Thoracic aorta (tissue), 2 donors: ENCODE data around the gene C1orf141. TPM values are rescaled to one million over a fixed set of nuclear protein-coding genes. Genes with fewer than 3 reads are reported as not detected.

Experiments
- ATAC-seq: fragments of 150-250 bp; one replicate; pipeline ENCODE4 v1.8.0; 2017; ENCODE audit warnings: low read depth; ENCODE audit not compliant: insufficient number of reproducible peaks, low FRiP score
- DNase-seq: peaks from one replicate; pipeline ENCODE4 v3.0.0-alpha.2; 2020; ENCODE audit warnings: low spot score
- H3K27ac ChIP-seq, 2 donors: fragments of 200-600 bp; sonication (generic); 1 replicate in 1 of 2; 2 replicates in 1 of 2; pipeline ENCODE4 v1.5.1; 2016; ENCODE audit warnings: mild to moderate bottlenecking in 2 of 2, moderate library complexity in 2 of 2
- H3K27me3 ChIP-seq: fragments of 200-600 bp; sonication (generic); replicated peaks from 2 replicates; pipeline ENCODE4 v1.6.0; 2016; ENCODE audit warnings: mild to moderate bottlenecking; ENCODE audit not compliant: insufficient read depth
- H3K36me3 ChIP-seq: fragments of 200-600 bp; sonication (generic); one replicate; pipeline ENCODE4 v1.5.1; 2016
- H3K4me1 ChIP-seq, 2 donors: fragments of 200-600 bp; sonication (generic); 1 replicate in 1 of 2; 2 replicates in 1 of 2; pipeline versions ENCODE4 v1.5.1 to v1.6.0; 2016; ENCODE audit warnings: low read depth in 2 of 2, mild to moderate bottlenecking in 1 of 2; ENCODE audit not compliant: control insufficient read depth in 1 of 2
- H3K4me3 ChIP-seq: fragments of 200-600 bp; sonication (generic); 2 replicates; pipeline ENCODE4 v1.5.1; 2016; ENCODE audit warnings: mild to moderate bottlenecking
- H3K9me3 ChIP-seq: fragments of 200-600 bp; sonication (generic); 2 replicates; pipeline ENCODE4 v1.5.1; 2016
- total RNA-seq, 2 donors: library from RNA; depleted of rRNA; stranded (reverse); fragments of >200 nt; gene quantifications; one replicate each; pipeline versions ENCODE4 v1.1.0 to v1.2.3, GENCODE V29; 2016
- TF ChIP-seq, protein P1 (sequence below): fragments of 200-600 bp; sonication (generic); IDR thresholded peaks from one replicate; pipeline ENCODE4 v1.5.1; 2019; ENCODE audit warnings: antibody characterized with exemption

The C1orf141 gene
- total RNA-seq, 2 donors from 2014 or later, result not detected

DNA sequence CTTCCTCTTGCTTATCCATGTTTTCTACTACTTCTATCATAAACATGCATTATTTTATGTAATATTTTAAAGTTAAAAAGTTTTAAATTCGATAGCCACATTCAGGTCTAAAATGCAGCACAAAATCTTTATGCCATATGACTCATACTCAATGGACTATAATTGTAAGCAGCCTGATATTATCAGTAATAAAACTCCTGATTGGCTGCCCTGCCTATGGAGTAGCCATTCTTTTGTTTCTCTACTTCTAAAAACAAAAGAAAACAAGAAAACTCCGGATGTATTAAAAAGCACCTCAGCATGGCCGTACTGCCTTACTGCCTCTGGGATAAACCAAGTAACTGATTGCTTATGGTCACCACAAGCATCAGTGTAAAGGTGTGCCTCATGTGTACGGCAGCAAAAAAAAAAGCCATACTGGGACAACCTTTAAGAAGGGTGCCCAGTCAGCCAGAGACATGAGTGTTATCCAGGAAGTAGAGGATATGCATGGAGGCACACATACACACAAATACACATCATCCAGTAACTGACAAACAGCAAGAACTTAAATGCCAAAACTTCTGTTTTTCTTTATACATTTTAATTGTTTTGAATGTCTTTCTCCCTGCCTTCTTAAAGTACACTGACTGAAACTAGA lies 90.0 kb downstream of the C1orf141 start:
- H3K27ac ChIP-seq, result no peak overlapping the region
- H3K27me3 ChIP-seq, result no peaks in the 10 kb centered on the region
- H3K9me3 ChIP-seq, result no peaks in the 10 kb centered on the region
- TF ChIP-seq, protein P1, sequence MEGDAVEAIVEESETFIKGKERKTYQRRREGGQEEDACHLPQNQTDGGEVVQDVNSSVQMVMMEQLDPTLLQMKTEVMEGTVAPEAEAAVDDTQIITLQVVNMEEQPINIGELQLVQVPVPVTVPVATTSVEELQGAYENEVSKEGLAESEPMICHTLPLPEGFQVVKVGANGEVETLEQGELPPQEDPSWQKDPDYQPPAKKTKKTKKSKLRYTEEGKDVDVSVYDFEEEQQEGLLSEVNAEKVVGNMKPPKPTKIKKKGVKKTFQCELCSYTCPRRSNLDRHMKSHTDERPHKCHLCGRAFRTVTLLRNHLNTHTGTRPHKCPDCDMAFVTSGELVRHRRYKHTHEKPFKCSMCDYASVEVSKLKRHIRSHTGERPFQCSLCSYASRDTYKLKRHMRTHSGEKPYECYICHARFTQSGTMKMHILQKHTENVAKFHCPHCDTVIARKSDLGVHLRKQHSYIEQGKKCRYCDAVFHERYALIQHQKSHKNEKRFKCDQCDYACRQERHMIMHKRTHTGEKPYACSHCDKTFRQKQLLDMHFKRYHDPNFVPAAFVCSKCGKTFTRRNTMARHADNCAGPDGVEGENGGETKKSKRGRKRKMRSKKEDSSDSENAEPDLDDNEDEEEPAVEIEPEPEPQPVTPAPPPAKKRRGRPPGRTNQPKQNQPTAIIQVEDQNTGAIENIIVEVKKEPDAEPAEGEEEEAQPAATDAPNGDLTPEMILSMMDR, result no peak
- H3K36me3 ChIP-seq, result peaks cover 50% of the 10 kb centered on the region
- DNase-seq (no peak), ATAC-seq (no peak)
- no peak overlapping the region for H3K4me3 ChIP-seq
- H3K4me1 ChIP-seq, result peaks cover 13 to 48% of the 10 kb centered on the region in 2 donors

DNA sequence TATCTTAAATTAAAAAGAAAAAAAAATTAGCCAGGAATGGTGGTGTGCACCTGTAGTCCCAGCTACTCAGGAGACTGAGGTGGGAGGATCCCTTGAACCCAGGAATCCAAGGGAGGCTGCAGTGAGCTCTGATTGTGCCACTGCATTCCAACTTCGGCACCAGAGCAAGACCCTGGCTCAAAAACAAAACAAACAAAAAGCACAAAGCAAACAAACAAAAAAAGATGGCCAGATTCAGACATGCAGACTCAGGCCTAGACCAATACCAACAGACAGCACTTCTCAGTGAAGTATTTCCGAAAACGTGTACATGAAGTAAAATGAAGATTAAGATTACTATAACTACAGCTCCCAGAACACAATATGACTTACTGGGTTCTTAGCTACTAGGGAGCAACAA lies 91.4 kb downstream of the C1orf141 start:
- TF ChIP-seq, protein P1, result no peak
- Histone ChIP-seq H3K27ac (no peak overlapping the region), H3K4me3 (no peak overlapping the region), H3K27me3 (no peaks in the 10 kb centered on the region), H3K9me3 (no peaks in the 10 kb centered on the region), H3K36me3 (peaks cover 44% of the 10 kb centered on the region), H3K4me1 (peaks cover 8 to 36% of the 10 kb centered on the region in 2 donors)
- no peak for ATAC-seq
- no peak for DNase-seq

Other genes starting within 250 kb of the C1orf141 start
- 1 to 10 TPM; 1.9 to 5.9 TPM for gene DNAI4, start 210.1 kb downstream of the C1orf141 start, total RNA-seq
- gene MIER1, start 210.0 kb downstream of the C1orf141 start, total RNA-seq, result 10 to 100 TPM; 46.0 to 50.9 TPM
- gene SLC35D1, start 80.8 kb downstream of the C1orf141 start, total RNA-seq, result 10 to 100 TPM; 14.8 to 22.0 TPM
- not detected for gene IL23R, start 31.5 kb upstream of the C1orf141 start, total RNA-seq
- gene IL12RB2, start 172.9 kb upstream of the C1orf141 start, total RNA-seq, result 1 to 10 TPM; 3.1 to 3.5 TPM